Subcutaneous abdominal adipose tissue (tissue), 5 donors: Measurements from ENCODE around the gene CDH18.

Experiments
- H3K27ac ChIP-seq: one replicate; pipeline ENCODE4 v1.7.0; 2013; ENCODE audit warnings: low read depth, mild to moderate bottlenecking, inconsistent platforms, low read length, moderate library complexity
- H3K27me3 ChIP-seq, 5 donors: one replicate each; pipeline ENCODE4 v1.7.0; 2013; ENCODE audit warnings: low read length in 5 of 5, inconsistent platforms in 1 of 5; ENCODE audit not compliant: control insufficient read depth in 5 of 5, insufficient read depth in 4 of 5
- H3K36me3 ChIP-seq, 5 donors: one replicate each; pipeline ENCODE4 v1.7.0; 2013; ENCODE audit warnings: low read length in 5 of 5; ENCODE audit not compliant: control insufficient read depth in 5 of 5, insufficient read depth in 5 of 5
- H3K4me1 ChIP-seq, 5 donors: one replicate each; pipeline ENCODE4 v1.7.0; 2013; ENCODE audit warnings: low read length in 5 of 5, mild to moderate bottlenecking in 3 of 5, moderate library complexity in 1 of 5; ENCODE audit not compliant: control insufficient read depth in 5 of 5, insufficient read depth in 5 of 5
- H3K4me3 ChIP-seq, 5 donors: one replicate each; pipeline ENCODE4 v1.7.0; 2013; ENCODE audit warnings: low read length in 5 of 5, low read depth in 1 of 5
- H3K9ac ChIP-seq, 5 donors: one replicate each; pipeline ENCODE4 v1.7.0; 2013; ENCODE audit warnings: low read length in 5 of 5, mild to moderate bottlenecking in 4 of 5, moderate library complexity in 3 of 5
- H3K9me3 ChIP-seq, 5 donors: one replicate each; pipeline ENCODE4 v1.7.0; 2013; ENCODE audit warnings: low read length in 5 of 5; ENCODE audit not compliant: control insufficient read depth in 5 of 5
- donor health status: healthy.
- donor health status: healthy.
- donor health status: healthy.
- donor health status: healthy.
- donor health status: healthy.

Gene CDH18

DNA sequence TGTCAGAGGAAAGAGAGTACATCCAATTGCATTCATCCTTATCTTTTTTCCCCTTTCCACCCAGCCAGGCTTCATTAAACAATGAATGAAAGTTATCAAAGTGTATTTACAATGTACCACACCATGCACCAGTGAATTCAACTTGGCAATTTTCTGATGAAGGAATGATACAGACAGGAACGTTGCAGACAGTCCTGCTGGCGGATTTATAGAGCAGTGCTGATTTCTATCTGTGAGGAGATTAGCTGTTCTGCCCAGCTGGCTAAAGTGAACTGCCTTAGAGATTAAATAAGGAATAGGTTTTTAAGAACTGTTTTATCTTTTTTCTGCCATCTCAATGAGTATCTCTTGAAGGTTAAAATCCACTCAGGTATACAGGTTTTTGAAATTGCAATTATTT is 403.9 kb downstream of the CDH18 start:
- H3K4me1 ChIP-seq, result no peaks in the 10 kb centered on the region
- no peaks in the 10 kb centered on the region for H3K36me3 ChIP-seq
- H3K9me3 ChIP-seq, result no peaks in the 10 kb centered on the region
- no peak overlapping the region for H3K4me3 ChIP-seq
- no peaks in the 10 kb centered on the region for H3K27me3 ChIP-seq
- no peak overlapping the region for H3K9ac ChIP-seq
- H3K27ac ChIP-seq, result no peak overlapping the region

GRCh38 chr5:19577882-19578281 is 410.1 kb downstream of the CDH18 start:
- Histone ChIP-seq H3K4me1 (no peaks in the 10 kb centered on the region), H3K9me3 (no peaks in the 10 kb centered on the region), H3K4me3 (no peak overlapping the region), H3K27ac (no peak overlapping the region), H3K9ac (no peak overlapping the region), H3K27me3 (no peaks in the 10 kb centered on the region), H3K36me3 (no peaks in the 10 kb centered on the region)

DNA sequence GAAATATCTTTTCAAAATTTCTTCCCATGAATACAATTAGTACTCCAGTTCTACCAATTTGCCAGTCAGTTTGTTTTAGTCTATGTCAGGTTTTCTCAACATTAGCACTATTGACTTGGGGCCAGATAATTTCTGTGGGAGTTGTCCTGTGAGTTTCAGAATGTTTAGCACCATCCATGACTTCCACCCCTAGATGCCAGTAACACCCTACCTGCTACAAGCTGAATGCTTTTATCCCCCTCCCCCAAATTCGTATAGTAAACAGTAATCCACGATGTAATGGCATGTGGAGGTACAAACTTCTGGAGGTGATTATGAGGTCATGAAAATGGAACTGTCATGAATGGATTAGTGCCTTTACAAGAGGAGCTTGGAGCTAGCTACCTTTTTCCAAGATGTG is 420.0 kb downstream of the CDH18 start:
- Histone ChIP-seq H3K9ac (no peak overlapping the region), H3K4me3 (no peak overlapping the region), H3K4me1 (no peaks in the 10 kb centered on the region), H3K27me3 (no peaks in the 10 kb centered on the region), H3K36me3 (no peaks in the 10 kb centered on the region), H3K27ac (no peak overlapping the region), H3K9me3 (peaks cover 0 to 10% (median 0%) of the 10 kb centered on the region in 5 donors)

DNA sequence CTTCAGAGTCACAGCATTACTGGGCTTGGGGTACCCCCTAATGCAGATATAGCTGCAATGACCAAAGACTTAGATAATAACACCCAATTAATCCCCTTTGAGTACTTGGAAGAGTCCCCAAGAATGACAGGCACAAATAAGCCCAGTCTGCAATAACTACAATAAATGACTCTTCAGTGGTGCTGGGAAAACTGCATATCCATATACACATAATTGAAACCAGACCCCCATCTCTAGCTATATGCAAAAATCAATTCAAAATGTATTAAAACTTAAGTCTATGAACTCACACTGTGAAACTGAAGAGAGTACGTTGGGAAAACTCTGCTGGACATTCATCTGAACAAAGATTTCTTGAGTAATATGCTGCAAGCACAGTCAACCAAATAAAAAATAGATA is 422.5 kb downstream of the CDH18 start:
- no peak overlapping the region for H3K27ac ChIP-seq
- H3K36me3 ChIP-seq, result no peaks in the 10 kb centered on the region

DNA sequence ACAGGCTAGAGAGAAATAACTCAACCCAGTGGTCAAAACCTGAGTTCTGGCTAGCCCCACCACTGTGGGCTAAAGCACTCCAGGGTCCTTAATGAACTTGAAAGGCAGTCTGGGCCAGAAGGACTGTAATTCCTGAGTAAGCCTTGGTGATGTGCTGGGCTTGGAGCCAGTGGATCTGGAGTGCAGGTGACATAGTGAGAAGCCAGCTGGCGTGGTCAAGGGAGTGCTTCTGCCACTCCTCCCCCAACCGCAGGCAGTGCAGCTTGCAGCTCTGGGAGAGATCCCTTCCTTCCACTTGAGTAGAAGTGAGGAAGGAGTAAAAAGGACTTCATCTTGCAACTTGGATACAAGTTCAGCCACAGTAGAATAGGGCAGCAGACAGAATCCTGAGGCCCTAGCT is 424.0 kb downstream of the CDH18 start:
- Histone ChIP-seq H3K9ac (no peak overlapping the region), H3K4me1 (no peaks in the 10 kb centered on the region), H3K27me3 (no peaks in the 10 kb centered on the region), H3K9me3 (peaks cover 0 to 6% (median 0%) of the 10 kb centered on the region in 5 donors), H3K4me3 (no peak overlapping the region), H3K36me3 (no peaks in the 10 kb centered on the region), H3K27ac (no peak overlapping the region)

More for the DNA sequence above, 422.5 kb downstream of the CDH18 start:
- H3K27me3 ChIP-seq, result no peaks in the 10 kb centered on the region
- H3K4me3 ChIP-seq, result no peak overlapping the region
- no peak overlapping the region for H3K9ac ChIP-seq
- H3K4me1 ChIP-seq, result no peaks in the 10 kb centered on the region
- peaks cover 0 to 6% (median 0%) of the 10 kb centered on the region in 5 donors for H3K9me3 ChIP-seq

- H3K4me1 ChIP-seq, result no peaks in the 10 kb centered on the region
- no peaks in the 10 kb centered on the region for H3K36me3 ChIP-seq
- no peak overlapping the region for H3K27ac ChIP-seq
- H3K4me3 ChIP-seq, result no peak overlapping the region
- no peaks in the 10 kb centered on the region for H3K27me3 ChIP-seq
- no peaks in the 10 kb centered on the region for H3K9me3 ChIP-seq
- H3K9ac ChIP-seq, result no peak overlapping the region
These were observed 432.1 kb downstream of the CDH18 start for GRCh38 chr5:19555876-19556275.

DNA sequence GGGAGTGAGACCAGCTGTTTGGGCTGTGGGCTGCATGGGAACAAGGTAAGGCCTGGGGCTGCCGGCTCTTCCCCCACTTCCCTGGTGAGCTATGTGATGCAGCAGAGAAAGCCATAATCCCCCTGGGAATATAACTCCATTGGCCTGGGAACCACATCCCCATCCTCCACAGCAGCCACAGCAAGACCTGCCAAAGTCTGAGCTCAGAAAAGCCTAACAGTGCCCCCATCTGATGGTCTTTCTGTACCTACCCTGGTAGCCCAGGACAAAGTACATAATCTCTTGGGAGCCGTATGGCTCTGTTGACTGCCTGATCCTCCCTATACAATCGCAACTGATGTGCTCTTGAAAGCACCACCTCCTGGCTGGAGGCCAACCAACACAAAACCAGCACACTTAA is 432.6 kb downstream of the CDH18 start:
- H3K9me3 ChIP-seq, result no peaks in the 10 kb centered on the region
- no peaks in the 10 kb centered on the region for H3K4me1 ChIP-seq
- no peak overlapping the region for H3K27ac ChIP-seq
- H3K27me3 ChIP-seq, result no peaks in the 10 kb centered on the region
- no peak overlapping the region for H3K9ac ChIP-seq
- no peak overlapping the region for H3K4me3 ChIP-seq
- H3K36me3 ChIP-seq, result no peaks in the 10 kb centered on the region

DNA sequence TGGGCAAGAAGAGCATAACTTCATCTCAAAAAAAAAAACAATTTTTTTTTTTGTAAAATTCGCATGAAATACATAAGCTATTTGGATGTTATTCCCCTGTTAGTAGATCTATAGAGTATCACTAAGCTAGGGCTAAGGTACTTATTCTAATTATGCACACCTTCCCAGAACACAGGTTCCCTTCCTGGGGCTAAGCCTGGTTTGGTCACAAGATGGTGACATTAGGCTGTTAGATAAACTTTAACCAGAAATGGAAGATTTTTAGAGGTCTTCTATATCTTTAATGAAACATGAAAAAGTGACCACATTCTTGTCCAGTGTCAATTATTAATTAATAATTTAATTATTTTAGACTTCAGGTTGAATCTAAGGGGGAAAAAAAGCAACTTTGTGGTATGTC is 433.5 kb downstream of the CDH18 start:
- Histone ChIP-seq H3K36me3 (no peaks in the 10 kb centered on the region), H3K27ac (no peak overlapping the region), H3K27me3 (no peaks in the 10 kb centered on the region)

GRCh38 chr5:19547640-19548039 is 440.4 kb downstream of the CDH18 start:
- Histone ChIP-seq H3K4me1 (no peaks in the 10 kb centered on the region), H3K27ac (no peak overlapping the region), H3K27me3 (no peaks in the 10 kb centered on the region), H3K9ac (no peak overlapping the region), H3K9me3 (no peaks in the 10 kb centered on the region), H3K4me3 (no peak overlapping the region), H3K36me3 (no peaks in the 10 kb centered on the region)

More for the DNA sequence above, 433.5 kb downstream of the CDH18 start:
- H3K4me1 ChIP-seq, result no peaks in the 10 kb centered on the region
- no peak overlapping the region for H3K9ac ChIP-seq
- no peaks in the 10 kb centered on the region for H3K9me3 ChIP-seq
- no peak overlapping the region for H3K4me3 ChIP-seq

GRCh38 chr5:19546521-19546920 is 441.5 kb downstream of the CDH18 start:
- H3K36me3 ChIP-seq, result no peaks in the 10 kb centered on the region
- H3K27me3 ChIP-seq, result no peaks in the 10 kb centered on the region
- H3K9ac ChIP-seq, result no peak overlapping the region
- H3K9me3 ChIP-seq, result no peaks in the 10 kb centered on the region
- H3K4me3 ChIP-seq, result no peak overlapping the region
- no peak overlapping the region for H3K27ac ChIP-seq
- H3K4me1 ChIP-seq, result no peaks in the 10 kb centered on the region

GRCh38 chr5:19538607-19539006 is 449.4 kb downstream of the CDH18 start:
- Histone ChIP-seq H3K27ac (no peak overlapping the region), H3K9me3 (peaks cover 0 to 3% (median 0%) of the 10 kb centered on the region in 5 donors), H3K4me1 (no peaks in the 10 kb centered on the region), H3K36me3 (no peaks in the 10 kb centered on the region), H3K27me3 (no peaks in the 10 kb centered on the region), H3K4me3 (no peak overlapping the region), H3K9ac (no peak overlapping the region)
